HEK293T (cell line): Measurements from ENCODE around the gene SAV1.

Source experiments
- FOXM1 ChIP-seq: fragments of 450-650 bp; IDR thresholded peaks from 2 replicates; pipeline ENCODE4 v1.6.1; 2017; ENCODE audit warnings: mild to moderate bottlenecking, borderline replicate concordance
- HDGF ChIP-seq: fragments of 450-650 bp; IDR thresholded peaks from 2 replicates; pipeline ENCODE4 v1.6.1; 2017; ENCODE audit warnings: antibody characterized with exemption, borderline replicate concordance

DNA sequence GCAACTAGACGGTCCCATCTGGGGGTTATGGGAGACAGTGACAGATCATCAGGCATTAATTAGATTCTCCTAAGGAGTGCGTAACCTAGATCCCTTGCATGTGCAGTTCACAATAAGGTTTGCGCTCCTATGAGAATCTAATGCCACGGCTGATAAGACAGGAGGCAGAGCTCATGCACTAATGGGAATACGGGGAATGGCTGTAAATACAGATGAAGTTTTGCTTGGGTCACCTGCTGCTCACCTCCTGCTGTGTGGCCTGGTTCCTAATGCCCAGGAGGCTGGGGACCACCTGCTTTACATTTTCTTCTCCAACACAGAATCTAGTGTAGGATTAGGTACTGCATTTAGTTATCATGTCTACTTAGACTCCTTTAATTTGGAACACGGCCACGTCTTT is 49.7 kb upstream of the SAV1 start:
- TF ChIP-seq HDGF (no peak), FOXM1 (no peak)
